Motor neuron (in vitro differentiated cells): Measurements from ENCODE around the gene EOLA1. TPM values are rescaled to one million over a fixed set of nuclear protein-coding genes. Genes with fewer than 3 reads are reported as not detected.
"Not testable (repeated sequence)": the region's sequence is repeated elsewhere in the genome, so short reads cannot be mapped to it uniquely, and the experiment has no call there.

ENCODE experiments used
- ATAC-seq, 8 experiments: fragments of 200-7000 bp; cut with Tn5 transposase; replicated peaks in 6 of 8; 2 replicates each; pipeline ENCODE4 v1.8.0; 2021; ENCODE audit warnings: mild to moderate bottlenecking in 8 of 8, moderate library complexity in 8 of 8
- H3K27ac ChIP-seq, 2 donors: fragments of 250-450 bp; sonication (Bioruptor Pico); 2 replicates each; pipeline ENCODE4 v1.9.0; 2021; ENCODE audit warnings: antibody characterized with exemption in 2 of 2, mild to moderate bottlenecking in 2 of 2, moderate library complexity in 1 of 2
- H3K4me1 ChIP-seq, 2 donors: fragments of 250-450 bp; sonication (Bioruptor Pico); replicated peaks in 1 of 2; 2 replicates each; pipeline ENCODE4 v1.6.1; 2021; ENCODE audit warnings: antibody characterized with exemption in 2 of 2, mild to moderate bottlenecking in 2 of 2, moderate library complexity in 1 of 2
- H3K4me3 ChIP-seq, 5 donors: fragments of 250-450 bp; sonication (Bioruptor Pico); 2 replicates each; pipeline ENCODE4 v1.9.0; 2021; ENCODE audit warnings: antibody characterized with exemption in 5 of 5, mild to moderate bottlenecking in 5 of 5, moderate library complexity in 4 of 5
- WGBS, 10 experiments: fragments of 450-650 bp; shearing (Covaris generic); methylation state at CpG; one replicate each; pipeline ENCODE4 v1.0.0; 2022; 5-methylcytosine and 5-hydroxymethylcytosine counted together
- in situ Hi-C, 9 experiments: fragments of 400-800 bp; cut with MboI; loops; one replicate each; pipeline ENCODE4 v1.15.0; 2021; ENCODE audit warnings: low sequenced_read_pairs in 9 of 9, low pct_unique_long_range_greater_than_20kb in 2 of 9; ENCODE audit not compliant: unreplicated experiment in 9 of 9
- total RNA-seq, 8 experiments: library from RNA; unstranded; fragments of 300-600 nt; gene quantifications; 2 replicates each; pipeline versions ENCODE4 v1.2.3 to v1.2.4, GENCODE V29; 2022

The EOLA1 gene
- total RNA-seq, 8 experiments from 2014 or later = 14.6 to 25.7 (median 17.3) TPM

DNA sequence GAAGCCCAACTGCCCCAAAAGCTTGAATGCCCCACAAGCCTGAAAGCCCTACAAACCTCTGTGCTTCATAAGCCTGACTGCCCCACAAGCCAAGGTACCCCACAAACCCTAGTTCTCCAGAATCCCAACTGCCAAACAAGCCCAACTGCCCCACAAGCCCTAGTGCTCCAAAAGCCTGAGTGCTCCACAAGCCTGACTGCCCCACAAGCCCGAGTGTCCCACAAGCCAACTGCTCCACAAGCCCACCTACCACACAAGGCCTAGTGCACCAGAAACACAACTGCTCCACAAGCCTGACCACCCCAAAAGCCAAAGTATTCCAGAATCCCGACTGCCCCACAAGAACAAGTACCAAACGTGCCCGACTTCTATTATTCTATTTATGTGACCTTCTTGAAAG is 22.5 kb downstream of the EOLA1 start:
- WGBS, 10 experiments = 0% methylated on average over 1 of the region's 4 CpGs; no CpG with 5 or more reads in 9 of the 10 experiments
- in situ Hi-C loops = no loop called here
- Histone ChIP-seq H3K4me3 (no peak overlapping the region), H3K27ac (no peak overlapping the region), H3K4me1 (no peaks in the 10 kb centered on the region)
- no peak for ATAC-seq

DNA sequence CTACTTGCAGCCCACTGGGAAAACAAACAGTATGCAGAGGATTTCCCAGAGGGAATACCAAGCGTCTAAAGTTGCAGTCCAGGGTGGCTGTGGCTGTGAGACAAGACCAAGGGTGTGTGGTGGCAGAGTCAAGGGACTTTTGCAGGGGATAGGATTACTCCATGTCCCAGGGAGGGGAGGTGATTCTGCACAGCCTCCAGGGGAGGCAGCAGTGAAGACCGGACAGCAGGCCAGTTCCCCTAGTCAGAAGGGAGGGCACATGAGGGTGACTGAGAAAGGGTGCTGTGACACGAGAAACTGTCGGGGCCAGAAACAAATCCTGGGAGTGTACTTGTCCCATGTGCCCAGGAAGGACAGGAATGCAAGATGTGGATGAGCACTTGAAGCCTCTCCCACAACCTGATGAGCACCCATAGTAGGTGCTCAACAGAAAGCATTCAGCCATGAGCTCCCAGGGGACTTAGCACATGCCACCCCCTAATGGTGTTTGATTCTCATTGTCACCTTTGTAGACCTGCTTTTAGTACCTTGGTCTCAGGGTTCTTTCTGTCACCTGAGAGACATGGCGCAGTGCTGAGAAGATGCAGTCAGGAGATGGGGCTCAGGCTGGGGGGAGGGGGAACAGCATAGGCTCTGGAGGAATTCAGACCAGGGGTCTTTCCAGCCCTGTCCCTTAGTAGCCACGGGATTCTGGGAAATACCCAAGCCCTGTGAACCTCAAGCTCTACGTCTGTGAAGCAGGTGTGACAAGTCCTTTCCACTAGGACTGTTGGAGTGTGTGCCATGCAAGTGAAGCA is 27.0 kb downstream of the EOLA1 start:
- in situ Hi-C loops = no loop called here
- WGBS, 10 experiments = 53 to 100% methylated on average over 2 to 4 of the region's 7 CpGs; no CpG with 5 or more reads in 8 of the 10 experiments
- Histone ChIP-seq H3K4me1 (peaks cover 2 to 8% of the 10 kb centered on the region in 2 donors), H3K27ac (no peak overlapping the region), H3K4me3 (no peak overlapping the region)
- no peak for ATAC-seq

DNA sequence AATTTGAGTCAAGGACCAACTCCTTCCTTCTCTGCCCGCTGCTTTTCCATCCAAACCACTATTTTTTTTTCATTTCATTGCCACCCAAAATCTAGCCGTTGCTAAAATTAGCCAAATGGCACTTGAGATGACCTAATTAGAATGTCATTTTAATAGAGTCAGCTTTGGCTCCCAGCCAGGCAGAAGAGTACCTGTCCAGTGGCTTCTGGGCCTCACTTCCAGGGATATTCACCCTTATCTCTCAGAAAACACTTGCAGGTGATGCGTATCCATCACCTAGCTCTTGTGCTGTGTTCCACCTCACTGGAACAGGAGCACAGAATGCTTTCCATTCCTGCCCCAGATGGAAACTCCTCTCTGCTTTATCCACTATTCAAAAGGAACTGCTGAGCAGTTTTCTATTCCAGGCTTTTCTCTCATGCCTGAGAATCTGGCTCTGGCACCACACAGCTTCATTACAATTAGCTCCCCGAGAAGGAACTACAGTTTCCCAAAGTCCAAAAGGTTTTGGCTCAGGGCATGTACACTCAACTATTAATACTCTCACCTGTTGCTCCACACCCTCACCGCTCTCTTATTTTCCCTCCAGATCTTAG is 28.0 kb downstream of the EOLA1 start:
- Histone ChIP-seq H3K4me1 (peaks cover 2 to 8% of the 10 kb centered on the region in 2 donors), H3K27ac (no peak overlapping the region), H3K4me3 (no peak overlapping the region)
- ATAC-seq = no peak
- in situ Hi-C loops = no loop called here
- 18 to 100% (median 49%) methylated on average over 1 to 4 of the region's 5 CpGs; no CpG with 5 or more reads in 4 of the 10 experiments for WGBS, 10 experiments

DNA sequence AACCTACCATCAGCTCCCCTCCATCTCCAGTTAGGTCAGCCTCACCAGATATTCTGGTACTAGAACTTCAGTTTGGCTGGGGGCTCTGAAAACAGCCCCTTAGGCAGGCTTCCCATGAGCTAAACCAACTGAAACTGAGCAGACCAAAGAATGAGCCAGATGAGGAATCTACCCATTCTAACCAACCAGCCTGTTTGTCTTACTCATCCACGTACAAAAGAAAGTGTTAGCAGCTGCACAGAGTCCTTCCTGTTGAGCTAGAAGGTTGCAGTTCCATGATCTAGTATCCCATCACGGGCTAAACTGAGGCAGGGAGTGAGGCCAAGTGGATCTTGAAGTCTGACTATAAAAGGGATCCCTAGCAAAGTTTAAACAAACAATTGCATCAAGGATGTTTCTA is 29.0 kb downstream of the EOLA1 start:
- H3K27ac ChIP-seq = no peak overlapping the region
- in situ Hi-C loops = no loop called here
- 14 to 76% (median 18%) methylated on average over 1 to 2 of the region's 2 CpGs; no CpG with 5 or more reads in 6 of the 10 experiments for WGBS, 10 experiments
- peaks cover 2 to 8% of the 10 kb centered on the region in 2 donors for H3K4me1 ChIP-seq
- H3K4me3 ChIP-seq = no peak overlapping the region
- no peak for ATAC-seq

DNA sequence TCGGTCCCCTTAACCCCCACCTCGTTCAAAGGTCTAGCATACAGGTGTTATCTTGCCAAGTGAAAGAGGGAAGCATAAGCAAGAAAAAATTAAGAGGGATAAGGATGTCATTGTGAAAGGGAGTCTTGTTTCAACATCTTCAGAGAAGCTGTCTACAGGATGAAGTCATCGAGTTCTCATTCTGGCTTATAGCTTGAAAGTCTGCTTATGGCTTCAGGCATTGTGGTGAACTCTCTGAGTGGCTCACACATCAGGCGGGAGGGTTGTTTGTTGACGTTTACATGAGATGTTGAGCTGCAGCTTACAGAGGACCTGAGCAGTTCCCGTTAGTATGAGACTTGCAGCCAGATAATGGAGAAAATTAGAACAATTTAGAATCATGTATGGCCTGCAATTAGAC is 29.9 kb downstream of the EOLA1 start:
- peak in 3 of 8 experiments; percentile 33 to 43 (median 38) for ATAC-seq
- H3K4me3 ChIP-seq = no peak overlapping the region
- in situ Hi-C loops = no loop called here
- peaks cover 2 to 8% of the 10 kb centered on the region in 2 donors for H3K4me1 ChIP-seq
- H3K27ac ChIP-seq = no peak overlapping the region
- WGBS, 10 experiments = 0 to 100% (median 33%) methylated on average over 1 to 6 of the region's 6 CpGs; no CpG with 5 or more reads in 6 of the 10 experiments

DNA sequence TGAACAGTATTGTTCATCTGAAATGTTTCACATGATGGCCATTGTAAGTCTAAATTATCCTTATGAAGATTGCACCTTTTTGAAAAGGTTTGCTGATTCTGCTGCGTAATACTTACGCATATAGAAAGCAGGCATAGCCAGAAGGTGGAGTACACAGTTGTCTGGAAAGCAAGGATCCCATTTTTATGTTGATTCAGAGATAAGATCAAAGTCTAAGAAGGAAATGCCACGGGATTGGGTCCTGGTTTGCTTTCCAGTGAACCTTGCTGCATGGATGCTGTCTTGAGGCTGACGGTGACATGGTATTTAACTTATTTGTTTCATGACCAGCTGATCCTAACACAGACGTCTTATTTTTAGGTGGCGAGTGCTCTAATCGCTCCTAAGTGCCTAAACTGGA is 31.0 kb downstream of the EOLA1 start:
- WGBS, 10 experiments = 60 to 100% (median 80%) methylated on average over 1 to 5 of the region's 7 CpGs; no CpG with 5 or more reads in 5 of the 10 experiments
- no peak for ATAC-seq
- Histone ChIP-seq H3K27ac (no peak overlapping the region), H3K4me3 (no peak overlapping the region), H3K4me1 (peaks cover 2 to 8% of the 10 kb centered on the region in 2 donors)
- in situ Hi-C loops = no loop called here

DNA sequence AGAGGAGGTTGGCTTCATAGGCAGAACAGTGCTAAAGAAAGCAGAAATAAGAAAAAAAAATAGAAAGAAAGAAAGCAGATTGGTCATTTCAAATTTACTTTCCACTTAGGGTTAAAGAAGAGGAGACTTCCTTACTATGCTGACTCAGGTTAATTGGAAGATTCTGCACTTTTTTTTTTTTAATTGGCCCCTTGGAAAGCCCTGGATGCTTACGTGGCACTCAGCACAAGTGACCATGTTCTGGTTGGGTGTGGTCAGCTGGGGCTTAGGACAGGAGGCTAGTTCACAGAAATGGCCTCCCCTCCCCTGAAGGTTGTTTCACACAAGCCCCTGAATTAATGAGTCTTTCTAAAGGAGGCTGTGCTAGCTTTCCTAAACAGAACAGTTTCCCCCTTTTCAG is 31.9 kb downstream of the EOLA1 start:
- in situ Hi-C loops = no loop called here
- Histone ChIP-seq H3K4me1 (peaks cover 2 to 8% of the 10 kb centered on the region in 2 donors), H3K27ac (no peak overlapping the region), H3K4me3 (no peak overlapping the region)
- 38 to 100% (median 60%) methylated on average over 1 of the region's 1 CpG; no CpG with 5 or more reads in 7 of the 10 experiments for WGBS, 10 experiments
- peak in 2 of 8 experiments; percentile 38 to 40 for ATAC-seq

DNA sequence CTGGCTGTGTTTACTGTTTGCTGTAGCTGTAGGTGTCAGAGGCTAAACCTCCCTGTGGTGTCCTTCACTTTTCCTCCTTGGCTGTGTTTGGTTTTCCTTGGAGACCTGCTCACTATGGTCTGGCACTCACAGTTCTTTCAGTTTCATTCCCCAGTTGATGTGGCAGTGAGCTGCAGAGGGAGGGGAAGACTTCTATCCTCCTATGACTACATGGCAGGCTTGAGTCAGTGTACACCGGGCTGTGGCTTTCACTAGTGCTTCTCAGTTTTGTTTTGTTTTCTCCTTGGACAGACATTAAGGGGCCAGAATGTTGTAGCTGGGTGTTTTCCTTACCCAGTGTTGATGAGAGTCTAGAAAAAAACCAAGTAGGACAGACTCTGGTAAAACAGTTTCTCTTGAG is 32.6 kb downstream of the EOLA1 start:
- H3K4me1 ChIP-seq, H3K4me3 ChIP-seq, in situ Hi-C loops, H3K27ac ChIP-seq: not testable (repeated sequence)
- ATAC-seq = peak in 4 of 8 experiments; percentile 58 to 94 (median 90)
- no CpG with 5 or more reads among the region's 1 CpG for WGBS, 10 experiments

DNA sequence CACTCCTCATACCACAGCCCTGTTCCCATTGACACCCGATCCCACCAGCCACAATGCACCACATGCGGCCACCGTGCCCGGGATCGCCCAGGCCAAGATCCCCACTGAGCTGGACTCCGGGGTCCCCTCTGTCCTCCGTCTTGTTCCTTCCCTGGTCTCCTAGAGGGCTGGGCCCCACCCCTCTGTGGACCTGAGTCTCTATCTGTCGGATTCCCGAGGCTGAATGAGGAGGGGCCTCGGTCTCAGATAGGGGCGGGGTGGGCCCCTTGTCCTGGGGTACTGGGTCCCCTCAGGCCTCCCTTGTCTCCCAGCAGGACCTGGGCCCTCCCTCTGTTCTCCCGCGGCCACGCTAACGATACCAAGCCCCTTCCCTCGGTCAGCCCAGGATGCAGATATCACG is 44.8 kb downstream of the EOLA1 start:
- H3K4me3 ChIP-seq, H3K4me1 ChIP-seq, in situ Hi-C loops, H3K27ac ChIP-seq, ATAC-seq: not testable (repeated sequence)
- WGBS, 10 experiments = no CpG with 5 or more reads among the region's 17 CpGs

DNA sequence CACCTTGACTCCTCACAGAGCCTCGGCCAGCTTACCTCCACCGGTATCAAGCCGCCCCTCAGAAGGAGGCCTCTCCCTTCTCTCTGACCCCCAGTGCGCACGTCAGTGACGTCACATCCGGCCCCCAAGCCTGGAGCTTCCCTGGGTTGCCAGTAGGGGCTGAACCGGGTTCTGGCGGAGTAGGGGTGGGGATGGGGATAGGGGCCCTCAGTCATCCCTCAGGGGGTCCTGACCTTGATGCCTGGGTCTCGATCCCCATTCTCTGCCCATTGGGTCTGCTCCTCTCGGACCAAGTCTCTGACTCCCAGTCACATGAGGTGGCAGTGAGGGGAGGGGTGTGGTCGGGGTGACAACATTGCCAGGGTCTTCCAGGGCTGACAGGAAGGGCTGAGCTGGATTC is 46.5 kb downstream of the EOLA1 start, which contains the start of gene MAGEA9B:
Gene MAGEA9B, minus strand, starts transcription at position 101 of the 400 bp plus-strand sequence. CDS start 4,280 bp downstream, outside the sequence.
- H3K4me1 ChIP-seq, H3K4me3 ChIP-seq, ATAC-seq, in situ Hi-C loops, H3K27ac ChIP-seq: not testable (repeated sequence)
- no CpG with 5 or more reads among the region's 12 CpGs for WGBS, 10 experiments

DNA sequence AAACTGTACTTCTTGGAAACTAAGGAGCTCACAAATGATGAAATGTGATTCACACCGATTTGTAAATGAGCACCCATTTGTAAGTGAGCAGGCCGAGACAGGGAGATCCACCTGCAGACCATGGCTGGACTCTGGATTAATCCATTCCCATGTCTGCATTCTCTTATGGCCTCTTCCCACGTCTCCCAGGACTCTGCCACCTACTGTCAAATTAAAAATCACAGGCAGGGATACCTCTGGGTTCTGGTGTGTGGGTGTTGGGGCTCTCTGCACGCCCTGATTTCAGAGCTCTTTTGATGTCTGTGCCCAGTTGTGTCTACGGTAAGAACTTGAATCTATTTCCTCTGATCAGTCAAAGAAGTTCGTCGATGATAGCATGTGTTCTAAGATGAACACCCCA is 50.2 kb downstream of the EOLA1 start:
- H3K4me3 ChIP-seq, in situ Hi-C loops, H3K4me1 ChIP-seq, H3K27ac ChIP-seq: not testable (repeated sequence)
- ATAC-seq = peak in 1 of 8 experiments; percentile 19
- WGBS, 10 experiments = no CpG with 5 or more reads among the region's 7 CpGs

DNA sequence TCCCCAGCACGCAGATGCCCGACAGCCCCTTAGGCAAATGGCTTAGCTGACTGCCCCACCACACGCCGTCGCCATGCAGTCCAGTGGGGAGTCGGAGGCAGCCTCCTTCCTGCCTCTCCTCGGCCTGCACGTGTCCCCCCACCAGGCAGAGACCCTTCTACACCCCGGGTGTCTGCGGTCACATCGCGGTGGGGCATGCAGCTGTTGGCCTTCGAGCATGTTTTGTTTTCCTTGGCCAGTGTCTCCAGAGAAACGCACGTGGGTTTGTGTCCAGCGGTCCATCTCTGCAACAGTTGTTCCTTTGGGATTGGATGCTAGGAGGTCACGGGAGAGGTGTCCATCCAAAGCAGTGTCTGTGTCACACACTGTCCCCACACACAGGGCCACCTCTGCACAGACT is 54.4 kb downstream of the EOLA1 start, which contains the start of gene HSFX2:
Gene HSFX2, minus strand, starts transcription at position 101 of the 400 bp plus-strand sequence. CDS start 614 bp downstream, outside the sequence.
- ATAC-seq, H3K27ac ChIP-seq, in situ Hi-C loops, H3K4me3 ChIP-seq, H3K4me1 ChIP-seq: not testable (repeated sequence)
- no CpG with 5 or more reads among the region's 17 CpGs for WGBS, 10 experiments

DNA sequence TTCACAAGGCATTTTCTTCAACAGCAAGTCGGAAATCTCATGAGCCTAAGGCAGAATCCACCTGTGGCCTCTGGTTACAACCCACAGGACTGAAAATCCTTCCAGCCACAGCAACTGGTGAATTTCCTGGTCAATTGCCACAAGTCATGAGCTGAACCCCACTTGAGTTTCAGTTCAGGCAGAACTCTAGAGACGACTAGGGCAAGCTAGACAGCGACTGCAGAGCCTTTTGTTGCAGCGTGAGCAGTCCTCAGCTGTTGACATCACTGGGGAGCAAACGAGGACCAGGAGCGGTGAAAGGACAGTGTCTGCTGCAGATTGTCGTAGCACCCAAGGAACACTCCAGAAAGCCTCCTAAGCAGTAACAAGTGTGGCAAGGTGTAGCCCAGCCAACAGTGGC is 55.1 kb downstream of the EOLA1 start:
- not testable (repeated sequence) for H3K4me3 ChIP-seq
- no CpG with 5 or more reads among the region's 7 CpGs for WGBS, 10 experiments

More for the DNA sequence above, 55.1 kb downstream of the EOLA1 start:
- H3K27ac ChIP-seq, H3K4me1 ChIP-seq, ATAC-seq, in situ Hi-C loops: not testable (repeated sequence)
